Measurements from ENCODE around the gene MOSPD3.
A peak's percentile ranks its signal among the peaks of the same experiment; 100 is the strongest.
"Not testable (repeated sequence)": the region's sequence is repeated elsewhere in the genome, so short reads cannot be mapped to it uniquely, and the experiment has no call there.

MOSPD3 gene

DNA sequence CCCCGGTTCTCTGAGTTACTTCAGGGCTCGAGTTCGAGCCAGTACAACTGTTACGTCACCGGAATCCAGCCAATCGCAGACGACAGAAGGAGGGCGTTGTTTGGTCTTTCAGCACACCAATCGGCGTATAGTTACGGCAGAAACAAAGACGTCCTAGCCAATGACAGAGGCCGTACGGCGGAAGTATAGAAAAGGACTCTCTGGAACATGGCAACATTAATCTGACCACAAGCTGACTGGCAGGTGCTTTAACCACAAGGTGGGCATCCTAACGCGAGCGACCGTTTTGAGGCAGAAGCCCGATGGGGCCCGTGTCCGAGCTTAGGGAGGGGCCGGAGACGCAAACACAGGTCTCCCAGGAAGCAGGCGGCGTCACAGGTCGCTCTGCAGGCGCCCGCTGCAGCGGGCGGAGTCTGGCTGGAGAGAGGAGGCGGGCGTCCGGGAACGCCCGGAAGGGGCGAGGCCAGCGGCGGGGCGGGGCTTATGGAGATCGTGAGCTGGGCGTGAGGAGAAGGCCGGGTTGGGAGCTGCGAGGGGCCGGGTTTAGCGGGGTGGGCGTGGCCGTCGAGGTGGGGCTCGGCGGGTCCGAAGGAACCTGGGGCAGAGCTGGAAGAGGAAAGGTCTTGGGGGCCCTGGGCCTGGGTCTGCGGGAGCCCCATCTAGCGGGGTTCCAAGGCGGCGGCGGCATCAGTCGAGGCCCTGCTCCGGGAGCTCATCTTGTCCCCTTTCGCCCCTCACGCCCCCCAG, at the start of gene MOSPD3:
MOSPD3 (plus strand) TSS at position 558 of the 747 bp plus-strand sequence. CDS start 252 bp downstream, outside the sequence.
- H3K36me3 Mint-ChIP-seq (ENCODE audit: low read depth), result peaks cover 2% of the 10 kb centered on the region
- H3K27ac Mint-ChIP-seq, result peak within 1 kb of the TSS; percentile 100
- no peaks in the 10 kb centered on the region for H3K9me3 Mint-ChIP-seq
- peak; percentile 99 for DNase-seq
- peaks cover 22% of the 10 kb centered on the region for H3K4me1 Mint-ChIP-seq (ENCODE audit: low read depth)
- H3K4me3 Mint-ChIP-seq, result peak within 1 kb of the TSS; percentile 97
- no peaks in the 10 kb centered on the region for H3K27me3 Mint-ChIP-seq

- Mint-ChIP-seq H3K4me3 (no peak overlapping the region), H3K27ac (no peak overlapping the region), H3K4me1 (ENCODE audit: low read depth) (peaks cover 25% of the 10 kb centered on the region), H3K27me3 (no peaks in the 10 kb centered on the region), H3K36me3 (ENCODE audit: low read depth) (peaks cover 78% of the 10 kb centered on the region), H3K9me3 (no peaks in the 10 kb centered on the region)
- DNase-seq, result no peak
These were observed 49.2 kb upstream of the MOSPD3 start for GRCh38 chr7:100563100-100563564.

DNA sequence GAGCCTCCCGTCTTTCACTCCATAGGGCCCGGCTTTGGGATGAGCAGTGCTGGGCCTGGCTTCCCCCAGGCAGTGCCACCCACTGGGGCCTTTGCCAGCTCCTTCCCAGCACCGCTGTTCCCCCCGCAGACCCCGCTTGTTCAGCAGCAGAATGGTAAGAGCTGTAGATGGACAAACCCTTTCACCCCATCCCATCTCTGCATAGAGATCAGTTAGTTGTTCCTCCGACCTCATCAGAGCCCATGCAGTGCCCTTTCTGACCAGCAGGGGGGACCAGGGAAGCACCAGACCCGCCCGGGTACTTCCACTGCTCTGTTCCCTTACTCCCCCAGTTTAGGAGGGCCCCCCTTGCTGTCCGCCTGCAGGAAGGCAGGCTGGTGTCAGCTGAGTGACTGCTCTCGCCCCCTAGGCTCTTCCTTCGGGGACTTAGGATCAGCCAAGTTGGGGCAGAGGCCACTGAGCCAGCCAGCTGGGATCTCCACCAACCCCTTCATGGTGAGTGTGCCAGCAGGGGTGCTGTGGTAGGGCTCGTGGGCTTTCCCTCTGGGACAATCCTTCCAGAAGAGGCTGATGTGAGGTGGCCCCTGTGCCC, 48.4 kb upstream of the MOSPD3 start:
- Mint-ChIP-seq H3K9me3 (no peaks in the 10 kb centered on the region), H3K36me3 (ENCODE audit: low read depth) (peaks cover 70% of the 10 kb centered on the region), H3K27me3 (no peaks in the 10 kb centered on the region), H3K4me3 (no peak overlapping the region), H3K27ac (peak overlapping the region; percentile 44), H3K4me1 (ENCODE audit: low read depth) (peaks cover 29% of the 10 kb centered on the region)
- DNase-seq, result peak; percentile 90

GRCh38 chr7:100564405-100564804, 47.9 kb upstream of the MOSPD3 start:
- not testable (repeated sequence) for DNase-seq, H3K27ac Mint-ChIP-seq, H3K4me3 Mint-ChIP-seq, H3K9me3 Mint-ChIP-seq, H3K27me3 Mint-ChIP-seq
- Mint-ChIP-seq H3K4me1 (ENCODE audit: low read depth) (peaks cover 29% of the 10 kb centered on the region), H3K36me3 (ENCODE audit: low read depth) (peaks cover 65% of the 10 kb centered on the region)

DNA sequence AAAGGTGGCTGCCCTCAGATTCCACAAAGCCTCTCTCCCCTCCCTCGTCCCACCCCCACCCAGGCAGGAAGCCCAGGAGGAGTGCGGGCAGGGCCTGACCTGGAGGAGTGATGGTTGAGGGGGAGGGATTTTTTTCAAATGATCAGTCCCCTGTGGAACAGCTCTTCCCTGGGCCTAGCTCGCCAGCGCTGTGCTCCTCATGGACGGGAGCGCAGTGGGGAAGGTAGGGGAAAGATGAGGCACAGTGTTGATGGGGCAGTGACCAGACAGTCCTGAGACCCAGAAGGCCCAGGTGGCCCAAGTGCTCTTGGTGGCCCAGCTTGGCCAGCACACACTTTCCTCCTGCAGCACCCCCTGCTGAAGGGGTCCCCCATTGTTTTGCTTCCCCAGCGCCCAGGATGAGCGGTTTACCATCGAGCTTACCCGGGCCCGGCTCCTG, 47.2 kb upstream of the MOSPD3 start:
- no peak overlapping the region for H3K27ac Mint-ChIP-seq

DNA sequence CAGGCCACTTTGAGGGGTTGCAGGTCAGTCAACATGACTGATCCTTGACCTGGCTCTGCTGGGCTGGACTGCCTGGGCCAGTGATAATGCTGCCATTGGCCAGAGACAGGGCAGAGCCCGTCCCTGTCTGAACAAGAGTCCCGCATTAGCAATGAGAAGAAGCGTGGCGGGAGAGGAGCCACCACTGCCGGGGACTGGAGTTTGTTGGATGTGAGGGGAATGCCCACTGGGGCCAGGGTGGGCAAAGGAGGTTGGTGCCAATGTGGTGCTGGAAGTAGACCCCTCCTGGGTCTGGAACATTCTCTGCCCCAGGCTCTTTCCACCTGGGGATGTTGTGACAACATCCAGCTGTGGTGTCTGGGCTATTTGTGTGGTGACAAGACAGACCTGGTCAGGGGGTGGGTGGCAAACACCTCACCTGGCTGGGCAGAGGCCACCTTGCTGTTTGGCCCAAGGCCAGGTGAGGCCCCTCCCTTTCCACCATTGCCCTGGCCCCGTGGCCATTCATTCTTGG, 46.3 kb upstream of the MOSPD3 start:
- DNase-seq, result no peak
- H3K4me3 Mint-ChIP-seq, result no peak overlapping the region
- peak overlapping the region; percentile 9 for H3K27ac Mint-ChIP-seq
- H3K9me3 Mint-ChIP-seq, result no peaks in the 10 kb centered on the region
- H3K4me1 Mint-ChIP-seq (ENCODE audit: low read depth), result peaks cover 39% of the 10 kb centered on the region
- peaks cover 53% of the 10 kb centered on the region for H3K36me3 Mint-ChIP-seq (ENCODE audit: low read depth)
- H3K27me3 Mint-ChIP-seq, result no peaks in the 10 kb centered on the region

More for the DNA sequence above, 47.2 kb upstream of the MOSPD3 start:
- no peaks in the 10 kb centered on the region for H3K9me3 Mint-ChIP-seq
- peaks cover 58% of the 10 kb centered on the region for H3K36me3 Mint-ChIP-seq (ENCODE audit: low read depth)
- H3K4me1 Mint-ChIP-seq (ENCODE audit: low read depth), result peaks cover 32% of the 10 kb centered on the region
- no peak for DNase-seq
- H3K4me3 Mint-ChIP-seq, result no peak overlapping the region
- no peaks in the 10 kb centered on the region for H3K27me3 Mint-ChIP-seq

GRCh38 chr7:100567031-100567730, 45.2 kb upstream of the MOSPD3 start:
- Mint-ChIP-seq H3K36me3 (ENCODE audit: low read depth) (peaks cover 45% of the 10 kb centered on the region), H3K4me1 (ENCODE audit: low read depth) (peaks cover 48% of the 10 kb centered on the region), H3K27ac (peak overlapping the region; percentile 75), H3K4me3 (no peak overlapping the region), H3K9me3 (no peaks in the 10 kb centered on the region), H3K27me3 (no peaks in the 10 kb centered on the region)
- DNase-seq, result no peak

DNA sequence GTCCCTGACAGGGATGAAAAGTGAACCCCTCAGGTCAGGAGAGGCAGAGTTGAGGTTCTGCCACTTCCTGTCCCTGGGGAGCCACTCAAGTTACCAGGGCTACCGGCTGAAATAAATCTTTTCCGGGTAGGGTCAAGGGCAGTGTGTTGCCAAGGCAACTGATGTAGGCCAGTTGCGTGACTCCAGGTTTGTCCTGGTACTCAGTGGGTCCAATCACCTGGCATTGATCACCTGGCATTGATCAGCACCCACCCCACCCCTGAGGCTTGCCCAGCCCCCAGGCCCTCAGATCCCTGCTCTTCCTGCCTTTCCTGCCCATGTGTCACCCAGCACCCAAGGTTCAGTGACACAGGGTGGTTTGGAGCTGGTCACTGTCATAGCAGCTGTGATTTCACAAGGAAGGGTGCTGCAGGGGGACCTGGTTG, 44.6 kb upstream of the MOSPD3 start:
- no peak for DNase-seq
- peak overlapping the region; percentile 75 for H3K27ac Mint-ChIP-seq
- H3K4me1 Mint-ChIP-seq (ENCODE audit: low read depth), result peaks cover 50% of the 10 kb centered on the region
- H3K27me3 Mint-ChIP-seq, result no peaks in the 10 kb centered on the region
- peaks cover 44% of the 10 kb centered on the region for H3K36me3 Mint-ChIP-seq (ENCODE audit: low read depth)
- H3K9me3 Mint-ChIP-seq, result no peaks in the 10 kb centered on the region
- no peak overlapping the region for H3K4me3 Mint-ChIP-seq

GRCh38 chr7:100568176-100568895, 44.0 kb upstream of the MOSPD3 start:
- peaks cover 50% of the 10 kb centered on the region for H3K4me1 Mint-ChIP-seq (ENCODE audit: low read depth)
- H3K4me3 Mint-ChIP-seq, result no peak overlapping the region
- no peaks in the 10 kb centered on the region for H3K9me3 Mint-ChIP-seq
- peak overlapping the region; percentile 56 for H3K27ac Mint-ChIP-seq
- no peak for DNase-seq
- H3K27me3 Mint-ChIP-seq, result no peaks in the 10 kb centered on the region
- peaks cover 38% of the 10 kb centered on the region for H3K36me3 Mint-ChIP-seq (ENCODE audit: low read depth)

DNA sequence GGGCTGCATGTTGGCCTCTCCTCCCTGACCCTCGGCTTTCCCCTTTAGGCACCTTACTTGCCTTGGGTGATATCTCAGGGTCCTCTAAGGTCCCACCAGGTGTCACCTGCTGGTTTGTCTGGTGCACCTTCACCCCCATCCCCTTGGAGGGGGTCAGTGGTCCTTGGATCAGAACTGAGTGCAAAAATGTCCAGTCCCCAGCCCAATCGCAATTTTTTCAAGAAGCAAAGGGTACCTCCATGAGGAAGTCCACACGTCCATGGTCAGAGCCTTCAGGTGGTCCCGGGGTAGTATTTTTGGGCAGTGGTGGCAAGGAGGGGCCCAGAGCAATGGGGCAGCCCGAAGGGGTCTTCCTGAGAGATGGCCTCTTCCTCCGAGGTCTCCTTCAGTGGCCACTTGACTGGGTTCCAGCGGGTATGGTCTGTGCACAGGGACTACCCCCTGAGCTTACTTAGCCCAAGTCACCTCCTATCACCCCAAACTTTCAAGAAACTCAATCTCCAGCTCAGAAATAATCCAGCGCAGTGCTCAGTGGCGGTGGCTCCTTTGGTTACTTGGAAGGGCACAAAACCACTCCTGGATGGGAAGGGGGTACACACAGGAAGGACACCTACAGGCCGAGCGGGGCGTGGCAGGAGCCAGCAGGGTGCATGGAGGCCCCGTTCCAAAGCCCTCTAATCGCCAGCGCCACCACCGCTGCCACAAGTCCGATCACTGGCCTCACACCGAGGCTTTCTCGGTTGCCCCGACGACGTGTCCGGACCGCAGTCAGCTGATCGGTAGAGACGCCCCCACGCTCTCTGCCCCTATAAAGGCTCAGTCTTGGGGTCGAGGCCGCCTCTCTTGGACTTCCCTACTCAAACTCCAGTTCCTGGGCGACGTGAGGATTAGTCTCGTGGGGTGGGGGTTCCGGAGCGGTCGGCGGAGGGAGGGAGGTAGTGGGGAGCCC, 43.2 kb upstream of the MOSPD3 start:
- no peaks in the 10 kb centered on the region for H3K9me3 Mint-ChIP-seq
- peaks cover 29% of the 10 kb centered on the region for H3K36me3 Mint-ChIP-seq (ENCODE audit: low read depth)
- peaks cover 45% of the 10 kb centered on the region for H3K4me1 Mint-ChIP-seq (ENCODE audit: low read depth)

DNA sequence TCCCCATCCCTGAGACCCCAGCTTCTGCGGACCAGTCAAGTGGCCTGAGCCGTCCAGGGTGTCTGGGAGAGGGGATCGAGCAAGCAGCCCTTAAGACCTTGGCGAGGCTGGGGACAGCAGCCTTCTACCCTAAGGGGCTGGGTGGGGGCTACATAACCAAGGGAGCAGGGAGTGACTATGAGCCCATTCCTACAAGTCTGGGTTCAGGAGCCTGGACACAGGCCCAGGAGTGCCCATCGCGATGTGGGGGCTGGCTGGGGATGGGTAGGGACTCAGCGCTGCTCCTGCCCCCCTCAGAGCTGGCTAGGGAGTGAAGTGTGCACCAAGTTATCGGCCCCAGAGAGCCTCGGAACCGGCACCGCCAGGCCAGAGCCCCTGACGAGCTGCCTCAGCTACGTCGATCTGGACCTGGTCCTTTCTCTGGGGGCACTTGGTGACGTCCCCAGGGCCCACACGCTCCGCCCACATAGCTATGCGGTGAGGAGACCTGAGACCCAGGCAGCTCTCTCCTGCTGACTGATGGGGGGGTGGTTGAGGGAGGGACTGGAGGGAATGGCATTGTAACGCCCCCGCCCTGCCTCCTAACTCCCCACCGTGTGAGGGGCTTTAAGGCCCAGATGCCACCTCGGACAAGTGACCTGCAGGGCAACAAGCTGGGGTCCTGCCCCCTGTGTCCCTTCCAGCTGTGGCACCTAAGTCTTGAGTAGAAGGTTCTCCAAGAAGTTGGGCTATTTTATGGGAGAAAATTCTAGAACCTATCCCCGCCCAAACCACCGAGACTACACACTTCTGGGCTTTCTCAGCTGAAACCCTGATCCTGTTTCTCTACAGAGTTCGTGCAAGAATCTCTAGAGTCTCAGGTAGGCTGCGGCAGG, 41.1 kb upstream of the MOSPD3 start:
- Mint-ChIP-seq H3K4me1 (ENCODE audit: low read depth) (peaks cover 45% of the 10 kb centered on the region), H3K27me3 (no peaks in the 10 kb centered on the region), H3K27ac (peak overlapping the region; percentile 65), H3K4me3 (peak overlapping the region; percentile 27), H3K9me3 (no peaks in the 10 kb centered on the region), H3K36me3 (ENCODE audit: low read depth) (peaks cover 32% of the 10 kb centered on the region)
- no peak for DNase-seq

More for the DNA sequence above, 43.2 kb upstream of the MOSPD3 start:
- peak; percentile 68 for DNase-seq
- Mint-ChIP-seq H3K4me3 (no peak overlapping the region), H3K27me3 (no peaks in the 10 kb centered on the region), H3K27ac (peak overlapping the region; percentile 3)

DNA sequence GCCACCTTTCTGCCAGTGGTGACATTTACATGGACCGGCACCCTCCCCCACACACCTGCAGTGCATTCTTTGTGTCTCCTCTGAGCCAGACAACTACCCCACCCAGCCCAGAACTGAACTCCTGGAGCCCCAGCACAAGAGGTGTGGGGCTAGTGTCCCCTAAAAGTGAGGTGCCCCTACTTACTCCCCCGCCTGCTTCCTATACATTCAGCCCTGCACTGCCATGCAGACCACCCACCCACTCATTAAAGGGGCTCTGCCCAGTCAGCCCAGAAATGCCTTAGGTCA, 40.6 kb upstream of the MOSPD3 start:
- Mint-ChIP-seq H3K4me3 (no peak overlapping the region), H3K27ac (peak overlapping the region; percentile 65), H3K9me3 (no peaks in the 10 kb centered on the region), H3K36me3 (ENCODE audit: low read depth) (peaks cover 33% of the 10 kb centered on the region), H3K27me3 (no peaks in the 10 kb centered on the region), H3K4me1 (ENCODE audit: low read depth) (peaks cover 45% of the 10 kb centered on the region)
- DNase-seq, result no peak
